GM18907 (cell line): ENCODE measurements around the gene XRN1.

Source experiments
- ATAC-seq: cut with Tn5 transposase; IDR thresholded peaks from one replicate; pipeline ENCODE4 v1.9.1; 2021; ENCODE audit warnings: mild to moderate bottlenecking, moderate library complexity; ENCODE audit not compliant: unreplicated experiment

Gene XRN1

GRCh38 chr3:142272200-142272891 lies 175.5 kb downstream of the XRN1 start:
- no peak for ATAC-seq

GRCh38 chr3:142270407-142270806 lies 177.4 kb downstream of the XRN1 start:
- ATAC-seq, result no peak

DNA sequence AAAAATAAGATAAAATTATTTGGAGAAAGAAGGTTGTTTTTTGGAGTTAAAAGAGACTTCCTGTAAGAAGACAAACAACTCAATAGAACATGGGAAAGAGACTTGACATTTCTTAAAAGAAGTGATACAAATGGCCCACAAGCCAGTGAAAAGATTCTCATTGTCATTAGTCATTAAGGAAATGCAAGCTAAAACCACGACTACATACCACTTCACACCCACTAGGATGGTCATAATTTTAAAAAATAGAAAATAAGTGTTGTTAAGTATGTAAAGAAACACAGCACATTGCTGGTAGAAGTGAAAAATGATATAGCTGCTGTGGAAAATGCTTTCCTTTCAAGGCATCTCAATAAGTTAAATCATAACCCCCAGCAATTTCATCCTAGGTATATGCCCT lies 178.1 kb downstream of the XRN1 start:
- no peak for ATAC-seq

- ATAC-seq, result no peak
Measured at GRCh38 chr3:142268426-142268825, 179.4 kb downstream of the XRN1 start.

DNA sequence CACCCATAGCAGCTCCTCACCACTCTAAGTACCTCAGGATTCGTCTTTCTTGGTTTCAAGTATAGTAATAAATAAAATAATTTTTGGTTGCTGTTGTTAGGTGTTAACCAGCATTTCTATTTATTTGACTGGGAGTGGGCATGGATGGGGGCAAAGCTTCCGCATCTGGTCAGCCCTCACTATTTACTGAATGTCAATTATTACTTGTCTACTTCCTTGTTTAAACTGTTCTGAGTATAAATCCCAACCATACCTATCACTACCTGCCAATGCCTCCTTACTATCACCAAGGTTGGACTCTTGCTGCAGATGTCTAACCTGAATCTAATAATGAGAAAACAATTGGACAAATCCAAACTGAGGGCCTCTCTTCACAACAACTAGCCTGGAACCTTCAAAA lies 180.6 kb downstream of the XRN1 start:
- ATAC-seq, result no peak

DNA sequence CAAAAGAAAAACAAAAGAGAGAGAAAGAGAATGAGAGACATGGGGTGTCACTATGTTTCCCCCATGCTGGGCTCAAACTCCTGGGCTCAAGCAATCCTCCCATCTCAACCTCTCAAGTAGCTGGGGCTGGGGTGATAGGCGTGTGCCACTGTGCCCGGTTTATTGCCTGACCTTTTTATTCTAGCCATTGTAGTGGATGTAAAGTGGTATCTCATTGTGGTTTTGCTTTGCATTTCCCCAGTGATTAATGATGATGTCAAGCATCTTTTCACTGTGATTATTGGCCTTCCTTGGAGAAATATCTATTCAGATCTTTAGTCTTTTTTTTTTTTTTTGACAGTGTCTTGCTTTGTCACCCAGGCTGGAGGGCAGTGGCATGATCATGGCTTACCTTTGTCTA lies 184.7 kb downstream of the XRN1 start:
- ATAC-seq, result no peak

DNA sequence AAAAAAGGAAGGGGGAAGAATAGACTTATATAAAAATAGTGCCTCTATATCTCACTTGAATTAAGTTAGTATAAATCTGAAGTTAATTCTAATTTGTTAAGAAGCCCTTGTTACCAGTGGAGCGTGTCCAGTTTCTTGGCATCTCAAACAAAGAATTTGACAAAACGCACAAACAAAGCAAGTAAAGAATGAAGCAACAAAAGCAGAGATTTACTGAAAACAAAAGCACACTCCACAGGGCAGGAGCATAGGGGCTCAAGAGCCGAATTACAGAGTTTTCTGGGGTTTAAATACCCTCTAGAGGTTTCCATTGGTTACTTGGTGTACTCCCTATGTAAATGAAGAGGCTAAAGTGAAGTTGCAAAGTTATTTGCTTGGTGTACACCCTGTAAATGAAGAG lies 188.5 kb downstream of the XRN1 start:
- no peak for ATAC-seq

DNA sequence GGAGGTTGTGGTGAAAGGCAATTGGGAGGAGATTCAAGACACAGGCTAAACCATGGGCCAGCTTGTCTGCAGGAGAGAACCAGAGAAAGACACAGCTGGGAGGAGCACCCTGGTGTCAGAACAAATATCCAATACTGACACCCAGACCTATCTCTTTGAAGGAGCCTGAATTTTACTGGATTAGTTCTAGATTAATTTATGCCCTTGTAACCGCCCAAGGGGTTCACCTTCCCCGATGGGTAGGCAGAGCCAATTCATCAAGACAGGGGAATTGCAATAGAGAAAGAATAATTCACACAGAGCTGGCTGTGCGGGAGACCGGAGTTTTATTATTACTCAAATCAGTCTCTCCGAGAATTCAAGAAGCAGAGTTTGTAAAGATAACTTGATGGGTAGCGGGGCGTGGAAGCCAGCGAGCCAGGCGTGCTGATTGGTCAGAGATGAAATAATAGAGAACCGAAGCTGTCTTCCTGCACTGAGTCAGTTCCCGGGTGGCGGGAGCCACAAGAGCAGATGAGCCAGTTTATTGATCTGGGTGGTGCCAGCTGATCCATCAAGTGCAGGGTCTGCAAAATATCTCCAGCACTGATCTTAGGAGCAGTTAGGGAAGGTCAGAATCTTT lies 191.0 kb downstream of the XRN1 start:
- no peak for ATAC-seq
